NB4 (cell line): ENCODE measurements around the gene CCNG1.
"Not testable (repeated sequence)": the region's sequence is repeated elsewhere in the genome, so short reads cannot be mapped to it uniquely, and the experiment has no call there.

Source experiments
- POLR2A ChIP-seq: IDR thresholded peaks from 2 replicates; pipeline ENCODE4 v1.6.1; 2011; ENCODE audit warnings: mild to moderate bottlenecking; ENCODE audit not compliant: insufficient read length; ENCODE audit errors: extremely low read depth
- TF ChIP-seq, protein P1 (sequence below): IDR thresholded peaks from one replicate; pipeline ENCODE4 v1.5.1; 2012; ENCODE audit warnings: low read depth, low read length

GRCh38 chr5:163426128-163426527 is 11.3 kb upstream of the CCNG1 start:
- TF ChIP-seq, protein P1, sequence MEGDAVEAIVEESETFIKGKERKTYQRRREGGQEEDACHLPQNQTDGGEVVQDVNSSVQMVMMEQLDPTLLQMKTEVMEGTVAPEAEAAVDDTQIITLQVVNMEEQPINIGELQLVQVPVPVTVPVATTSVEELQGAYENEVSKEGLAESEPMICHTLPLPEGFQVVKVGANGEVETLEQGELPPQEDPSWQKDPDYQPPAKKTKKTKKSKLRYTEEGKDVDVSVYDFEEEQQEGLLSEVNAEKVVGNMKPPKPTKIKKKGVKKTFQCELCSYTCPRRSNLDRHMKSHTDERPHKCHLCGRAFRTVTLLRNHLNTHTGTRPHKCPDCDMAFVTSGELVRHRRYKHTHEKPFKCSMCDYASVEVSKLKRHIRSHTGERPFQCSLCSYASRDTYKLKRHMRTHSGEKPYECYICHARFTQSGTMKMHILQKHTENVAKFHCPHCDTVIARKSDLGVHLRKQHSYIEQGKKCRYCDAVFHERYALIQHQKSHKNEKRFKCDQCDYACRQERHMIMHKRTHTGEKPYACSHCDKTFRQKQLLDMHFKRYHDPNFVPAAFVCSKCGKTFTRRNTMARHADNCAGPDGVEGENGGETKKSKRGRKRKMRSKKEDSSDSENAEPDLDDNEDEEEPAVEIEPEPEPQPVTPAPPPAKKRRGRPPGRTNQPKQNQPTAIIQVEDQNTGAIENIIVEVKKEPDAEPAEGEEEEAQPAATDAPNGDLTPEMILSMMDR, result not testable (repeated sequence)
- not testable (repeated sequence) for TF ChIP-seq POLR2A
